RWPE2 (cell line): ENCODE data around the gene RBM20.

Experiments
- ATAC-seq: fragments of 200-7000 bp; cut with Tn5 transposase; 3 replicates; pipeline ENCODE4 v1.9.1; 2021; ENCODE audit warnings: low read depth
- DNase-seq: peaks from one replicate; pipeline ENCODE4 v3.0.0-alpha.2; 2020; ENCODE audit warnings: low spot score
- H3K27ac ChIP-seq: fragments of 450-650 bp; 2 replicates; pipeline ENCODE4 v1.5.1; 2017; ENCODE audit warnings: mild to moderate bottlenecking; ENCODE audit not compliant: poor library complexity, severe bottlenecking
- H3K27me3 ChIP-seq: fragments of 250-450 bp; sonication (Bioruptor Pico); 2 replicates; pipeline ENCODE4 v1.5.1; 2021; ENCODE audit warnings: mild to moderate bottlenecking, moderate library complexity; ENCODE audit not compliant: insufficient read depth, poor library complexity, severe bottlenecking
- H3K36me3 ChIP-seq: fragments of 250-450 bp; sonication (Bioruptor Pico); 2 replicates; pipeline ENCODE4 v1.5.1; 2020; ENCODE audit warnings: low read depth, mild to moderate bottlenecking, moderate library complexity
- H3K4me1 ChIP-seq: fragments of 250-450 bp; sonication (Bioruptor Pico); 2 replicates; pipeline ENCODE4 v1.5.1; 2021; ENCODE audit warnings: mild to moderate bottlenecking, moderate library complexity; ENCODE audit not compliant: insufficient read depth, poor library complexity, severe bottlenecking
- H3K4me3 ChIP-seq: fragments of 250-450 bp; sonication (Bioruptor Pico); 2 replicates; pipeline ENCODE4 v1.5.1; 2021; ENCODE audit warnings: mild to moderate bottlenecking, moderate library complexity; ENCODE audit not compliant: severe bottlenecking
- H3K9me3 ChIP-seq: fragments of 250-450 bp; sonication (Bioruptor Pico); 2 replicates; pipeline ENCODE4 v1.5.1; 2021; ENCODE audit warnings: mild to moderate bottlenecking, moderate library complexity; ENCODE audit not compliant: severe bottlenecking
- TF ChIP-seq, protein P1 (sequence below): fragments of 450-650 bp; IDR thresholded peaks from one replicate; pipeline ENCODE4 v1.5.1; 2017; ENCODE audit warnings: mild to moderate bottlenecking, moderate library complexity; ENCODE audit not compliant: poor library complexity, severe bottlenecking

RBM20 gene

DNA sequence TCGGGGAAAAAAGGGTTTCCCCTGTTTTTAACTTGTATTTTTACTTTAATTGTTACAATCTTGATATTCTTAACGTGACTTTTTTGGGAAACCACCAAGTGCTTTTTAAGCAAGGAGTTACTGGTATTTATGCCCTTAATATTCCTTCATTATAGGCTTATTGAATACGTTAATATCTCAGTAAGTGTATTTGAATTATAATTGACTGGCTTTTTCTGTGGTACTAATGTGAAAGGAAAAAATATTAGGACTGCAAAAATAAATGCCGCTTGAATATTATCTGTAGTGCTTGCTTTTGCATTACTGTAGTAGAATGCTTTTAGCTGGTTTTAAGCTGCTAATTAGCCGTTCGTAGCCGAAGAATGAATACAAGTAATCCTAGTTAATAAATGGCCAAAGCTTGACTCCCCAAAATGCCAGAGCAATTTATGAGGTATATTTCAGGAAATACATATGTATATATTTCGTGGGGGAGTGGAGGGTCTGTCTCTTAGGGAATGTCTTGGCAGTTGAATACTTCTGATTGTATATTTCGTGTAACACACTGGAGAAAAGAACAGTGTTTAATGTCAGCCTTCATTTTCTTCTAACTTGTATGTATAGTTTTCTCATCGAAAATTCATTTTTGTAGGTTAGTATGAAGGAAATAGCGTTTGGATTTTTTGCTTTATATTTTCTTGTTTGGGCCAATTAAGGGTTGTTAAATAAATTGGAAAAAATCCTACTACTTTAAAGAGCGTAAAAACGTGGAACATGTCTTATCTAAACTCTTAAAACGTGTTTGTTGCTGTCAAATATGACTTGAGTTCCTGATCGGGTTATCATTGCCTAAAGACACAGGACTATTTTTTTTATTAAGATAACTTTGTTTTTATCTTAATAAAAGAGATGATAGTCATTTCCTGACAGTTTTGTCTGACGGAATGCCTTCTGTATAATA, 229.1 kb downstream of the RBM20 start:
- ATAC-seq (no peak), DNase-seq (no peak)
- TF ChIP-seq, protein P1, sequence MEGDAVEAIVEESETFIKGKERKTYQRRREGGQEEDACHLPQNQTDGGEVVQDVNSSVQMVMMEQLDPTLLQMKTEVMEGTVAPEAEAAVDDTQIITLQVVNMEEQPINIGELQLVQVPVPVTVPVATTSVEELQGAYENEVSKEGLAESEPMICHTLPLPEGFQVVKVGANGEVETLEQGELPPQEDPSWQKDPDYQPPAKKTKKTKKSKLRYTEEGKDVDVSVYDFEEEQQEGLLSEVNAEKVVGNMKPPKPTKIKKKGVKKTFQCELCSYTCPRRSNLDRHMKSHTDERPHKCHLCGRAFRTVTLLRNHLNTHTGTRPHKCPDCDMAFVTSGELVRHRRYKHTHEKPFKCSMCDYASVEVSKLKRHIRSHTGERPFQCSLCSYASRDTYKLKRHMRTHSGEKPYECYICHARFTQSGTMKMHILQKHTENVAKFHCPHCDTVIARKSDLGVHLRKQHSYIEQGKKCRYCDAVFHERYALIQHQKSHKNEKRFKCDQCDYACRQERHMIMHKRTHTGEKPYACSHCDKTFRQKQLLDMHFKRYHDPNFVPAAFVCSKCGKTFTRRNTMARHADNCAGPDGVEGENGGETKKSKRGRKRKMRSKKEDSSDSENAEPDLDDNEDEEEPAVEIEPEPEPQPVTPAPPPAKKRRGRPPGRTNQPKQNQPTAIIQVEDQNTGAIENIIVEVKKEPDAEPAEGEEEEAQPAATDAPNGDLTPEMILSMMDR, result no peak
- Histone ChIP-seq H3K27me3 (no peaks in the 10 kb centered on the region), H3K9me3 (no peaks in the 10 kb centered on the region), H3K4me3 (peak overlapping the region; percentile 87), H3K4me1 (peaks cover 16% of the 10 kb centered on the region), H3K36me3 (peaks cover 26% of the 10 kb centered on the region), H3K27ac (peak overlapping the region; percentile 84)

DNA sequence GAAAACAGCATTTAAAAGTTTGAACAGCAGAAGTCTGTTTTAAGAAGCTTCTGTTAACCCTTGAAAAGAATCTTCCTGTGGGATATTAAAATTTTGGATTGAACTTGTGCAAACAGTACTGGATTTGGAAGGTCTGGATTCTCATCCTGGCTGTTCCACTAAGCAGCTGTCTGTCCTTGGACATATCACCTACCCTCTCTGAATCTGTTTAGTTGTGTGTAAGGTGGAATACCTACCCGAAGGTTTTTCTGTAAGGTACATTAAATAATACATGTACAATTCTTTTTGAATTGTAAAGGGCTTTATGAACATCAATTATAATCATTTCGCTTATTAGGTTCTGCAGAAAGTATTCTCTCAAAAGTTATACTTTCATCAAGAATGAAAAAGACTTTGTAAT, 229.8 kb downstream of the RBM20 start:
- Histone ChIP-seq H3K4me3 (peak overlapping the region; percentile 87), H3K27me3 (no peaks in the 10 kb centered on the region), H3K9me3 (no peaks in the 10 kb centered on the region), H3K27ac (peak overlapping the region; percentile 84), H3K4me1 (peaks cover 16% of the 10 kb centered on the region), H3K36me3 (peaks cover 33% of the 10 kb centered on the region)
- no peak for DNase-seq
- ATAC-seq, result no peak
- TF ChIP-seq, protein P1, result no peak

DNA sequence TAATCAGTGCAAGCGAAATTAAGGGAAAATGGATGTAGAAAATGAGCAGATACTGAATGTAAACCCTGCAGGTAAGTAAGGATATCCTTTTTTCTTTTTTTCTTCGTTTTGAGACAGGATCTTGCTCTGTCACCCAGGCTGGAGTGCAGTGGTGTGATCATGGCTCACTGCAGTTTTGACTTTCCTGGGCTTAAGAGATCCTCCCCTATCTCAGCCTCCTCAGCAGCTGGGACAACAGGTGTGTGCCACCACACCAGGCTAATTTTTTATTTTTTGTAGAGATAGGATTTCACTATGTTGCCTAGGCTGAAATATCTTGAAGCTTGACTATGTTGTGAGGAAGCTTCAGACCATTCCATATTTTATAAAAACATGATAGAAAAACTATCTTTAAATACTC, 231.9 kb downstream of the RBM20 start:
- no peak overlapping the region for H3K27ac ChIP-seq
- H3K4me1 ChIP-seq, result peaks cover 16% of the 10 kb centered on the region
- no peak overlapping the region for H3K4me3 ChIP-seq
- TF ChIP-seq, protein P1, result no peak
- no peaks in the 10 kb centered on the region for H3K27me3 ChIP-seq
- H3K9me3 ChIP-seq, result no peaks in the 10 kb centered on the region
- DNase-seq (no peak), ATAC-seq (no peak)
- peaks cover 43% of the 10 kb centered on the region for H3K36me3 ChIP-seq

DNA sequence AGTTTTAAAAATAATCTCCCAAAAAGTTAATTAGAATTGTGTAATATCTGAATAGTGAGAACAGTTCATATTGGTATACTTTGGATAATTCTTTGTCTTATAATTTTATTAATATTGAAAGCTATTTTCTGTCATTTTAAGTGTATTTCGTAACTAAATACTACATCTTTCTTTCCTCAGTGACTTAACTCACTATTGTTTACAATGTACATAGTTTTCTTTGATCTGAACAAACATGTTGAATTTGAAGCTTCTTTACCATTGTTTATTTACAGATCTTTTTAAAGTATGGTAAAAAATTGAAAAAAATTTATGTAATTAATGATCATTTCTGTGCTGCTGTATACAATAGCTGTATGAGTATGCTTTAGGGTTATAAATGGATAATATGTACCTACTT, 232.7 kb downstream of the RBM20 start:
- no peak for ATAC-seq

More for the DNA sequence above, 232.7 kb downstream of the RBM20 start:
- no peak for DNase-seq
- Histone ChIP-seq H3K27me3 (no peaks in the 10 kb centered on the region), H3K27ac (no peak overlapping the region), H3K9me3 (no peaks in the 10 kb centered on the region), H3K36me3 (peaks cover 51% of the 10 kb centered on the region), H3K4me3 (no peak overlapping the region), H3K4me1 (peaks cover 13% of the 10 kb centered on the region)
- TF ChIP-seq, protein P1, result no peak
